B cell (primary cell): ENCODE measurements around the gene MOSPD3. TPM values are rescaled to one million over a fixed set of nuclear protein-coding genes. Genes with fewer than 3 reads are reported as not detected.

ENCODE experiments used
- ATAC-seq: fragments of 200-7000 bp; cut with Tn5 transposase; one replicate; pipeline ENCODE4 v1.10.0; 2021; ENCODE audit warnings: low read depth, mild to moderate bottlenecking, moderate number of reproducible peaks, moderate library complexity
- CTCF ChIA-PET: fragments of 350-600 bp; sonication (Branson Sonifier 250); formaldehyde crosslinking; loops from one replicate; lab custom pipeline; 2021; ENCODE audit warnings: antibody characterized with exemption, inconsistent platforms; lab: Charles Lee
- POLR2A ChIA-PET: fragments of 350-600 bp; sonication (Branson Sonifier 250); formaldehyde crosslinking; loops from one replicate; lab custom pipeline; 2021; ENCODE audit warnings: antibody characterized with exemption; lab: Charles Lee
- DNase-seq: peaks from one replicate; pipeline ENCODE4 v3.0.0; 2013
- H2AFZ ChIP-seq: 2 replicates; pipeline ENCODE4 v1.6.1; 2012; ENCODE audit warnings: mild to moderate bottlenecking, low read depth, low read length; ENCODE audit not compliant: insufficient read depth, poor library complexity, severe bottlenecking
- H3K27ac ChIP-seq, 2 donors: 1 replicate in 1 of 2; 2 replicates in 1 of 2; pipeline ENCODE4 v1.5.1; 2012 to 2013; ENCODE audit warnings: low read length in 2 of 2, mild to moderate bottlenecking in 2 of 2, moderate library complexity in 1 of 2
- H3K27me3 ChIP-seq, 4 experiments: fragments of 200-600 bp in 1 of 4; sonication (generic) in 1 of 4; replicated peaks in 1 of 4; 1 replicate in 2 of 4; 2 replicates in 2 of 4; pipeline versions ENCODE4 v1.6.1 to v1.7.0; 2013 to 2016; ENCODE audit warnings: low read length in 3 of 4, mild to moderate bottlenecking in 2 of 4, mixed read lengths in 1 of 4, moderate library complexity in 1 of 4; ENCODE audit not compliant: insufficient read depth in 4 of 4, control insufficient read depth in 3 of 4; ENCODE audit errors: control extremely low read depth in 1 of 4
- H3K36me3 ChIP-seq, 2 experiments: replicated peaks in 1 of 2; 1 replicate in 1 of 2; 2 replicates in 1 of 2; pipeline versions ENCODE4 v1.6.1 to v1.7.1; 2013; ENCODE audit warnings: low read length in 1 of 2; ENCODE audit not compliant: insufficient read depth in 2 of 2, control insufficient read depth in 1 of 2; ENCODE audit errors: control extremely low read depth in 1 of 2, extremely low read depth in 1 of 2
- H3K4me1 ChIP-seq, 2 donors: fragments of 200-600 bp in 1 of 2; sonication (generic) in 1 of 2; 1 replicate in 1 of 2; 2 replicates in 1 of 2; pipeline versions ENCODE4 v1.5.1 to v1.6.1; 2013 to 2017; ENCODE audit warnings: low read length in 2 of 2; ENCODE audit not compliant: control insufficient read depth in 2 of 2, insufficient read depth in 2 of 2
- H3K4me2 ChIP-seq: replicated peaks from 2 replicates; pipeline ENCODE3; 2012; ENCODE audit warnings: mild to moderate bottlenecking, low read depth, low read length; ENCODE audit not compliant: poor library complexity, severe bottlenecking
- H3K4me3 ChIP-seq, 5 experiments: fragments of 200-600 bp in 1 of 5; sonication (generic) in 1 of 5; 1 replicate in 3 of 5; 2 replicates in 2 of 5; pipeline versions ENCODE4 v1.5.1 to v1.7.0; 2011 to 2016; ENCODE audit warnings: low read length in 4 of 5, mild to moderate bottlenecking in 4 of 5, low read depth in 2 of 5, control low read depth in 1 of 5, moderate library complexity in 1 of 5; ENCODE audit not compliant: insufficient read depth in 1 of 5; ENCODE audit errors: control extremely low read depth in 1 of 5, extremely low read depth in 1 of 5
- H3K79me2 ChIP-seq: fragments of 200-600 bp; sonication (generic); one replicate; pipeline ENCODE4 v1.6.0; 2016; ENCODE audit warnings: low read length; ENCODE audit not compliant: control insufficient read depth, insufficient read depth
- H3K9ac ChIP-seq: fragments of 200-600 bp; sonication (generic); 2 replicates; pipeline ENCODE4 v1.6.1; 2017; ENCODE audit warnings: mild to moderate bottlenecking, low read length, moderate library complexity
- H3K9me3 ChIP-seq, 3 donors: one replicate each; pipeline versions ENCODE4 v1.6.1 to v1.7.1; 2013; ENCODE audit warnings: low read length in 2 of 3; ENCODE audit not compliant: control insufficient read depth in 2 of 3, insufficient read depth in 1 of 3; ENCODE audit errors: control extremely low read depth in 1 of 3
- H4K20me1 ChIP-seq: 2 replicates; pipeline ENCODE4 v1.6.0; 2012; ENCODE audit warnings: mild to moderate bottlenecking, low read length; ENCODE audit not compliant: insufficient read depth, control insufficient read depth, poor library complexity, severe bottlenecking
- H3K27ac Mint-ChIP-seq: one replicate; pipeline ENCODE4 v1.8.0; 2021; ENCODE audit warnings: mixed read lengths
- H3K27me3 Mint-ChIP-seq: one replicate; pipeline ENCODE4 v1.8.0; 2021; ENCODE audit warnings: mixed read lengths
- H3K4me1 Mint-ChIP-seq: one replicate; pipeline ENCODE4 v1.8.0; 2021; ENCODE audit warnings: mixed read lengths
- H3K4me3 Mint-ChIP-seq: one replicate; pipeline ENCODE4 v1.8.0; 2021; ENCODE audit warnings: mixed read lengths
- H3K9me3 Mint-ChIP-seq: one replicate; pipeline ENCODE4 v1.8.0; 2022; ENCODE audit warnings: mixed read lengths; ENCODE audit not compliant: insufficient read depth
- CTCF ChIP-seq: fragments of 200-600 bp; IDR thresholded peaks from one replicate; pipeline ENCODE4 v1.8.0; 2022; ENCODE audit warnings: antibody characterized with exemption, mild to moderate bottlenecking
- EZH2 ChIP-seq: IDR thresholded peaks from 2 replicates; pipeline ENCODE4 v1.6.1; 2012; ENCODE audit warnings: borderline replicate concordance, low read depth, mild to moderate bottlenecking, moderate library complexity, low read length; ENCODE audit not compliant: insufficient read depth, poor library complexity, severe bottlenecking
- WGBS: methylation state at CpG from one replicate; pipeline ENCODE4 v1.1.5; 2013; ENCODE audit warnings: missing lambda C conversion rate; ENCODE audit not compliant: insufficient coverage; 5-methylcytosine and 5-hydroxymethylcytosine counted together
- intact Hi-C: fragments of 100-400 bp; cut with micrococcal nuclease; formaldehyde crosslinking; loops from one replicate; pipeline ENCODE4 v1.10.0; 2022
- polyA plus RNA-seq: library from polyadenylated mRNA; depleted of rRNA; stranded (reverse); fragments of >200 nt; gene quantifications from 2 replicates; pipeline ENCODE4 v1.2.3, GENCODE V29; 2012
- total RNA-seq, 2 donors: library from RNA; stranded (reverse); fragments of 120-200 nt in 1 of 2; gene quantifications; 1 replicate in 1 of 2; 2 replicates in 1 of 2; pipeline versions ENCODE4 v1.2.3 to v1.2.4, GENCODE V29; 2013 to 2022

The MOSPD3 gene
- total and polyA plus RNA-seq, 2 donors (not counting 1 experiment from before 2014, with no cell fraction given): 18.8 to 19.2 TPM

- TF ChIP-seq EZH2 (no peak), CTCF (no peak)
- Histone ChIP-seq H3K9ac (no peak overlapping the region), H3K4me1 (peaks cover 36 to 44% of the 10 kb centered on the region in 2 donors), H3K4me2 (no peak overlapping the region), H3K27me3 (no peaks in the 10 kb centered on the region), H3K9me3 (no peaks in the 10 kb centered on the region), H3K4me3 (no peak overlapping the region), H4K20me1 (peaks cover 50% of the 10 kb centered on the region), H3K79me2 (peaks cover 2% of the 10 kb centered on the region), H3K27ac (no peak overlapping the region), H3K36me3 (peaks cover 0 to 34% of the 10 kb centered on the region in 2 experiments), H2AFZ (no peak overlapping the region)
- WGBS: 94% methylated on average over 18 of the region's 20 CpGs
- ChIA-PET CTCF (interaction anchor here (1.4 kb wide), 1 partner anchor 14 kb away, joined by 3 read pairs; the partner anchor contains the start of gene FBXO24), POLR2A (no interaction called here)
- Mint-ChIP-seq H3K9me3 (no peaks in the 10 kb centered on the region), H3K4me1 (peaks cover 33% of the 10 kb centered on the region), H3K4me3 (no peak overlapping the region), H3K27ac (no peak overlapping the region), H3K27me3 (no peaks in the 10 kb centered on the region)
- intact Hi-C loops: no loop called here
- DNase-seq (no peak), ATAC-seq (no peak)
Observed at GRCh38 chr7:100572281-100572948, 39.9 kb upstream of the MOSPD3 start.

- no peak for TF ChIP-seq EZH2
- no peak for TF ChIP-seq CTCF
Observed at GRCh38 chr7:100572949-100573675, 39.2 kb upstream of the MOSPD3 start.

More at GRCh38 chr7:100572949-100573675, 39.2 kb upstream of the MOSPD3 start:
- Histone ChIP-seq H3K79me2 (peaks cover 9% of the 10 kb centered on the region), H3K4me1 (peaks cover 29 to 37% of the 10 kb centered on the region in 2 donors), H3K36me3 (peaks cover 0 to 41% of the 10 kb centered on the region in 2 experiments), H3K27me3 (no peaks in the 10 kb centered on the region), H3K4me2 (no peak overlapping the region), H2AFZ (no peak overlapping the region), H3K9me3 (no peaks in the 10 kb centered on the region), H3K27ac (no peak overlapping the region), H3K9ac (no peak overlapping the region), H3K4me3 (no peak overlapping the region), H4K20me1 (peaks cover 57% of the 10 kb centered on the region)
- POLR2A ChIA-PET: no interaction called here
- CTCF ChIA-PET: interaction anchor here (1.4 kb wide), 1 partner anchor 13 kb away, joined by 3 read pairs; the partner anchor contains the start of gene FBXO24
- Mint-ChIP-seq H3K27me3 (no peaks in the 10 kb centered on the region), H3K9me3 (no peaks in the 10 kb centered on the region), H3K4me1 (peaks cover 26% of the 10 kb centered on the region), H3K27ac (no peak overlapping the region), H3K4me3 (no peak overlapping the region)
- WGBS: 97% methylated on average over 25 of the region's 30 CpGs
- intact Hi-C loops: no loop called here
- DNase-seq: no peak
- ATAC-seq: no peak
